GM13977 (cell line): ENCODE results near the gene ENGASE.

ENCODE experiments used
- DNase-seq: peaks from one replicate; pipeline ENCODE4 v3.0.0; 2012; ENCODE audit warnings: low spot score
- CTCF ChIP-seq: IDR thresholded peaks from 2 replicates; pipeline ENCODE4 v1.5.1; 2012; ENCODE audit warnings: mild to moderate bottlenecking, control low read depth; ENCODE audit not compliant: insufficient read depth; ENCODE audit errors: extremely low read depth, missing control alignments
- in situ Hi-C: fragments of 300-500 bp; cut with MboI; formaldehyde crosslinking; loops from one replicate; pipeline ENCODE4 v1.12.0; 2022; ENCODE audit warnings: low sequenced_read_pairs, low pct_unique_long_range_greater_than_20kb, mixed read lengths, inconsistent platforms; ENCODE audit not compliant: unreplicated experiment

ENGASE gene

GRCh38 chr17:79041041-79041570 lies 33.5 kb upstream of the ENGASE start:
- TF ChIP-seq CTCF = no peak
- in situ Hi-C loops = no loop called here
- no peak for DNase-seq

GRCh38 chr17:79041723-79042420 lies 32.8 kb upstream of the ENGASE start:
- in situ Hi-C loops = no loop called here
- TF ChIP-seq CTCF = no peak
- DNase-seq = no peak

- peak; percentile 85 for TF ChIP-seq CTCF
- in situ Hi-C loops = no loop called here
- peak; percentile 82 for DNase-seq
Observed at GRCh38 chr17:79042421-79043190, 32.0 kb upstream of the ENGASE start.

GRCh38 chr17:79043191-79043930 lies 31.3 kb upstream of the ENGASE start:
- no peak for TF ChIP-seq CTCF
- no peak for DNase-seq
- in situ Hi-C loops = no loop called here

- no peak for TF ChIP-seq CTCF
- in situ Hi-C loops = no loop called here
- DNase-seq = no peak
Observed at GRCh38 chr17:79043931-79044320, 30.7 kb upstream of the ENGASE start.

GRCh38 chr17:79044462-79044861 lies 30.2 kb upstream of the ENGASE start:
- DNase-seq = no peak
- in situ Hi-C loops = no loop called here
- TF ChIP-seq CTCF = no peak
